ENCODE measurements around the gene KRT6A.
"Not testable (repeated sequence)": the region's sequence is repeated elsewhere in the genome, so short reads cannot be mapped to it uniquely, and the experiment has no call there.

KRT6A gene

GRCh38 chr12:52500574-52500973, 7.5 kb upstream of the KRT6A start:
- not testable (repeated sequence) for DNase-seq (ENCODE audit: low spot score)

GRCh38 chr12:52499806-52500560, 6.9 kb upstream of the KRT6A start:
- no peak for DNase-seq (ENCODE audit: low spot score)

- DNase-seq (ENCODE audit: low spot score): no peak
Observed at GRCh38 chr12:52498946-52499345, 5.9 kb upstream of the KRT6A start.

DNA sequence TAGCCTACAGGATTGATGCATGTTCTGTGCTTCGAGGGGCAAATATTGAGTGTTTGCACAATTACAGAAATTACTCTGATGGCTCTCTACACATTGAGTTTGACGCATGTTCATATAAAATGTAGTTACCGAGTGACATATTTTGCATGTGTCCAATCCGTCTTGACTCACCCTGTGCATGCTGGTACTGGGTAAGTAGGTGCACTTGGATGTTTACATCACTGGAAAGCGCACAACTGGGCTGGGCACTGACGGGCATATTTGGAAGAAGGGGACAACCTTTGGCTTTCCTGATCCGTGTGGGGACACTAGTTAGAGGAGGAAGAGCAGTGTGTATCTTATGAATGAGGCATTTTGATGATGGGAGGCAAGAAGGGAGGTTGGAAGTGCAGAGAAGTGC, 4.9 kb upstream of the KRT6A start:
- DNase-seq (ENCODE audit: low spot score): no peak

DNA sequence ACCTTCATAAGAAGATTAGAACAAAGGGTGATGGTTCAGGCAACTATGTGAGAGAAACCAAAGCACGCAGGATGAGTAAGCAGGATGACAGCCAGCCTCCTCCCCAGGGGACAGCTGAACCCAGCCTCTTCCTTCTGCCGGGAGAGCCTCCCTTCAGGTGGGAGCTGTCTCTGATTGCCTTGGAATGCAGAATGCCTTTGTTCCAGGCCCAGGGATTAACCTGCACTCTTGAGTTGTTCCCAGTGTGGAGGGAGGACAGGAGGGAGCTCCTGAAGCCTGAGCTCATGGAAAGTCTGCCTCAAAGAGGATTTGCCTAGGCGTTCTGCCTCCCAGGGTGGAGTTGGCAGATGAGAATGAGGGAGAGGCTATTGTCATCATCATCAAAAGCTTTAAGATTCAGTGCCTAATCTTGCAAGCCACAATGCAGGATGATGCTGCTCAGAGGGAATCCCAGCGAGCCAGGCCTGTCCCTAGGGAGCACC, 3.6 kb upstream of the KRT6A start:
- no peak for DNase-seq (ENCODE audit: low spot score)

DNA sequence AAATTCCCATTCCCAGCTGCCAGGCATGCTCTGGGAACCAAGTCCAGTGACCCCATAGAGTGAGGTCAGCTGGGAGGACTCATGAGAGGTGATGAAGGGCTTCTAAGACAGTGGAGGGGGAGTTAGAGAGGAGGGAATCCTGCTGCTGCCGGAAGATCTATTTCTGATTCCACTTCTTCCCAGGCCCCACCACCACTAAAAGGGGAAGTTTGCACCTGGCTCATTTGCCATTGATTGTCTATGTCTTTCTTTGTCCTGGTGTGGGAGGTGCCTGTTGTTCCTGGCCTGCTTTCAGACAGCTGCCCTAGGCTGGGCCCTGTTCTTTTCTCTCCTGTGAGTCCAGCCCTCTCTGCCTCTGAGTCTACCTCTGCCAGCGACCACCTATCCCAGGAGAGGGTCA, 3.0 kb upstream of the KRT6A start:
- no peak for DNase-seq (ENCODE audit: low spot score)

DNA sequence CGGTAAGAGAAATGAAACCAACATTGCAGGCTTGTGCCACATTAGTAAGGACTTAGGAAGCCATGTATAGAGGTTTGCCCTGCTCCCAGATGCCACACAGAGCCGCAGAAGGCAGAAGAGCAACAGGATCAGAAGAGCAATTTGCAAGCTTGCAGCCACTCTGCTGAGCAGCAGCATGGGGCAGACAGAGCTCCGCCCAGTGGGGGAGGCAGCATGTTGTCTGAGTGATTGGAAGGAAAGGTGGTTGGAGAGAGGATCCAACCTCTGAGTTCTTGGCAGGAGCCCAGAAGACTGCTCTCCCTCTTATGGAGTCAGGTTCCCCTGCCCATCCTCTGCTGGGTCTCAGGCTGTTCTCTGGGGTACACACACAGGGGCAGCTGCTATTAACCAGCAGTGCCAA, 2.3 kb upstream of the KRT6A start:
- DNase-seq (ENCODE audit: low spot score): no peak

- DNase-seq (ENCODE audit: low spot score): no peak
Observed at GRCh38 chr12:52494518-52494917, 1.5 kb upstream of the KRT6A start.

DNA sequence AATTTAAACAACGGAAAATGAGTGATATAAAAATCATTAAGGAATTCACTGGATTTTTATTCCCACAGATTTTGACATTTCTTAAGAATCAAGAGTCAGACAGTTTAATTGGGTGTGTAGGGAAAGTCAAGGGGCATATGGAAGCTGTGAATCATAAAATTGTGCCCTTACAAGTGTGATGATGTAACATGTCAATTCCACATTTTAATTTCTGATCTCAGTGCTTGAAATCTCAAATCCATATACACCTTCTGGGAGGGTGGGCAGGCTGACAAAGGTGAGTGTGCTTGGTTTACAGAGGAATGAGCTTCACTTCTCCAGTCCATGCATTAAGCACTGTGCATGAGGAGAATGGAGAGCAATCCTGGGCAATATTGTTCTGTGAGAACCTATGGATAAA, 1.0 kb upstream of the KRT6A start:
- DNase-seq (ENCODE audit: low spot score): no peak

DNA sequence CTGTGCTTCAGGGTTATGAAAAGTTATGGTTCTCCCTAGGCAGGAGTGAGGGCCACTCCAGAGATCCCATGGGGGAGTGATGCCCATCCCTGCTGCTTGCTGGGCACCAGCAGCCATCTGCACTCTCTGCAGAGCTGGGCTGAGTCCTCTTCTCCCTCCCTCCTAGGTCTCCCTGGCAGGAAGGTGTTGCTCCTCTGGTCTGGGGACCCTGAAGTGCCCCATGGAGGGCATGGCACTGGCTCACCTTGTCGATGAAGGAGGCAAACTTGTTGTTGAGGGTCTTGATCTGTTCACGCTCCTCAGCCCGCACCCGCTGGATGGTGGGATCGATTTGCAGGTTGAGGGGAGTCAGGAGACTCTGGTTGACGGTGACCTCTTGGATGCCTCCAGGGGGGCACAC, 652 bp downstream of the KRT6A start:
- not testable (repeated sequence) for DNase-seq (ENCODE audit: low spot score)

GRCh38 chr12:52491495-52491894, 1.6 kb downstream of the KRT6A start:
- DNase-seq (ENCODE audit: low spot score): not testable (repeated sequence)

GRCh38 chr12:52488736-52489135, 4.3 kb downstream of the KRT6A start:
- DNase-seq (ENCODE audit: low spot score): no peak

GRCh38 chr12:52487744-52488443, 5.2 kb downstream of the KRT6A start:
- DNase-seq (ENCODE audit: low spot score): not testable (repeated sequence)

DNA sequence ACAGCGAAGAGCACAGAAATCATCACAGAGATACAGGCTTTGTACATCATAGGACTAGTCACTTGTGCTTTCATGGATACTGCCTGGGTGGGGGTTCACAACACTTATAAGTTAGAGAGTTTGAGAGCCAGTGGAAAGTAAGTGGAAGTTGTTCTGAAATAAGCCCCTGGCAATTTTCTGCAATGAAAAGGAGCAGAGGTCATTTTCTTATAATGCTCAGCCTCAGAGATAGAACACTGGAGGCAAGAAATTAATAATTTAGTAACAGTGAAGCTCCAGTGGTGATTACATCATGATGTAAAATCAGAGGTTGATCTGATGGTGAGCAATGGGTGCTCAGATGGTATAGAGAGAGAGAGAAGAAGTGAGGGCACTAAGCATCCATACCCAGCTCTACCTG, 5.8 kb downstream of the KRT6A start:
- DNase-seq (ENCODE audit: low spot score): no peak

- no peak for DNase-seq (ENCODE audit: low spot score)
Observed at GRCh38 chr12:52486166-52487105, 6.6 kb downstream of the KRT6A start.

- DNase-seq (ENCODE audit: low spot score): no peak
Observed at GRCh38 chr12:52480073-52480472, 13.0 kb downstream of the KRT6A start.

GRCh38 chr12:52477651-52478050, 15.4 kb downstream of the KRT6A start:
- DNase-seq (ENCODE audit: low spot score): no peak

DNA sequence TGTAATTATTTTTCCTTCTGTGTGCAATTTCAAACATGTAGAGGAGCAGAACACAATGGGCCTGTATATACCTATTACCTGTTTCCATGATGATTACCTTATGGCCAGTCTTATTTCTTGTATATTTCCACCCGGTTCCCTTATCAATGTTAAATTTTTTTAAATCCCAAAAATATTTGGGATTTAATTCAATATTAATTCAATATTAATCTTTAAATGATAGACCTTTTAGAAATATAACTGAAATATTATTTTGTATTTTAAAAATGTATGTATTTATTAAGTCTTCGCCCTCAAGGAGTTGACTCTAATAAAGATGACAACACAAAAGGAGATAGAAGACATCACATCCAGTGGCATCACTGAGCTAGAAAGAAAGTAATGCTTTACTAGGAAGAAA, 18.8 kb downstream of the KRT6A start:
- no peak for DNase-seq (ENCODE audit: low spot score)

- DNase-seq (ENCODE audit: low spot score): no peak
Observed at GRCh38 chr12:52473768-52474167, 19.3 kb downstream of the KRT6A start, which contains the start of gene KRT6C. TSS of gene KRT6C (minus strand) at chr12:52473805. CDS start at chr12:52473737, 68 bp downstream.

DNA sequence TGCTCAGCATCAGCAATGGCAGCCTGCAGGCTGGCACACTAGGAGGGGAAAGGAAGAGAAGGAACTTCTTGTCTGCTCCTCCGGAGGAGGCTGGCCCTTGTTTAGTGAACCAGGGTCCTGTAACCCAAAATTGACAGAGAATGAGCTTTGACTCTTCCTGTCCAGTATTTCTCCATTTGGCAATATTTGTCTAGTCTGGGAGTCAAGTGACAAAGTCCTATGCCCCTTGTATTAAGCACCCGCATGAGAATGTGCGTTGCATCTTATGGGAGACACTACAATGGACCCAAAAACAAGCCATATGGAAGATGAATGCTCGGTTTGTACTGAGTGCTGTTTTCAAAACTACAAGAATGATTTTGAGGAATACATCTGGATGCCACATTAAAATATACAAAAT, 23.2 kb downstream of the KRT6A start:
- no peak for DNase-seq (ENCODE audit: low spot score)

- DNase-seq (ENCODE audit: low spot score): no peak
Observed at GRCh38 chr12:52464897-52465296, 28.2 kb downstream of the KRT6A start.

DNA sequence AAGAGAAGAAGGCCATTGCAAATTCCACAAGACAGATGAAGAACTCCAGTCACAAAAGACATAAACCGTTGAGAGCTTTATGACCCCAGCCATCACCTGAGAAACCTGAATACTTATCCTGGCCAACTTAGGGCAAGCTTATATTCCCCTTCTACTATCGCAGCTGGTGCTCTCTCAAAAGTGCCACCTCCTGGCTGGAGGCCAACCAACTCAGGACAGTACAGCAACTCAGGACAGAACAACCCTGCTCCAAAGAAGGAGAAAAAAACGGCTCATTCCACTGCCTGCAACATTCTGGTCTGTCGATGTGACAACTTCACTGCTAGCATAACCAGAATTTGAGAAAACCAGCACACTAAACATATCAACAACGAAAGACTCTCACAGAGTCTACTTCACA, 31.4 kb downstream of the KRT6A start:
- no peak for DNase-seq (ENCODE audit: low spot score)

Measured in RKO (cell line).